Measurements from ENCODE around the gene BCL10.

Gene BCL10

GRCh38 chr1:85311818-85312217, 35.4 kb upstream of the BCL10 start (continued):
- TF ChIP-seq ZNF692 (tag by site-specific recombination; IDR thresholded peaks at IDR 0.05), result no peak
- TF ChIP-seq PRDM1 (tag by site-specific recombination; IDR thresholded peaks at IDR 0.05), result no peak
- no peak for TF ChIP-seq ZNF350 (tag by site-specific recombination; IDR thresholded peaks at IDR 0.05)
- no peak for TF ChIP-seq ZNF518A (tag by site-specific recombination; conservative IDR thresholded peaks at IDR 0.05; ENCODE audit: low read depth)
- no peak for TF ChIP-seq ZFP37 (tag by site-specific recombination; IDR thresholded peaks at IDR 0.05)
- no peak for TF ChIP-seq ZNF558 (tag by site-specific recombination; IDR thresholded peaks at IDR 0.05)
- no peak for TF ChIP-seq ZNF645 (tag by site-specific recombination; IDR thresholded peaks at IDR 0.05)
- no peak for TF ChIP-seq ZNF302 (tag by site-specific recombination; IDR thresholded peaks at IDR 0.05; ENCODE audit: low read depth)

GRCh38 chr1:85308833-85309350, 32.5 kb upstream of the BCL10 start:
- no peak overlapping the region for H3K27ac ChIP-seq (ENCODE audit: extremely low read depth, low read depth, low read length)
- POLR2A ChIA-PET, result interaction anchor here (0.9 to 2.1 kb wide), 2 partner anchors 36 to 273 kb away, joined by 3 to 10 read pairs; no protein-coding TSS in a partner anchor

More at GRCh38 chr1:85308833-85309350, 32.5 kb upstream of the BCL10 start:
- H3K4me3 ChIP-seq (ENCODE audit: low read depth, low read length), result no peak overlapping the region
- H3K36me3 ChIP-seq (ENCODE audit: control insufficient read depth in 2 of 2, insufficient read depth in 1 of 2, low read length in 2 of 2), result no peaks in the 10 kb centered on the region
- H3K4me1 ChIP-seq (ENCODE audit: control insufficient read depth, insufficient read depth, low read length), result 0 out of 2 replicates have a peak, but pooled peaks cover 3% of the 10 kb centered on the region
- no peaks in the 10 kb centered on the region for H3K9me3 ChIP-seq (ENCODE audit: control insufficient read depth, insufficient read depth, low read depth, low read length)
- CTCF ChIA-PET, result interaction anchor here (0.6 to 3.4 kb wide), 42 partner anchors 7 to 585 kb away, joined by 3 to 48 read pairs (median 4); partner anchors contain the start of genes CCN1, DDAH1 and ZNHIT6
- TF ChIP-seq, protein P1, sequence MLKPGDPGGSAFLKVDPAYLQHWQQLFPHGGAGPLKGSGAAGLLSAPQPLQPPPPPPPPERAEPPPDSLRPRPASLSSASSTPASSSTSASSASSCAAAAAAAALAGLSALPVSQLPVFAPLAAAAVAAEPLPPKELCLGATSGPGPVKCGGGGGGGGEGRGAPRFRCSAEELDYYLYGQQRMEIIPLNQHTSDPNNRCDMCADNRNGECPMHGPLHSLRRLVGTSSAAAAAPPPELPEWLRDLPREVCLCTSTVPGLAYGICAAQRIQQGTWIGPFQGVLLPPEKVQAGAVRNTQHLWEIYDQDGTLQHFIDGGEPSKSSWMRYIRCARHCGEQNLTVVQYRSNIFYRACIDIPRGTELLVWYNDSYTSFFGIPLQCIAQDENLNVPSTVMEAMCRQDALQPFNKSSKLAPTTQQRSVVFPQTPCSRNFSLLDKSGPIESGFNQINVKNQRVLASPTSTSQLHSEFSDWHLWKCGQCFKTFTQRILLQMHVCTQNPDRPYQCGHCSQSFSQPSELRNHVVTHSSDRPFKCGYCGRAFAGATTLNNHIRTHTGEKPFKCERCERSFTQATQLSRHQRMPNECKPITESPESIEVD (tag by site-specific recombination; IDR thresholded peaks at IDR 0.05), result peak; percentile 31; the same call in 1 of the 2 replicates
- TF ChIP-seq, protein P2, sequence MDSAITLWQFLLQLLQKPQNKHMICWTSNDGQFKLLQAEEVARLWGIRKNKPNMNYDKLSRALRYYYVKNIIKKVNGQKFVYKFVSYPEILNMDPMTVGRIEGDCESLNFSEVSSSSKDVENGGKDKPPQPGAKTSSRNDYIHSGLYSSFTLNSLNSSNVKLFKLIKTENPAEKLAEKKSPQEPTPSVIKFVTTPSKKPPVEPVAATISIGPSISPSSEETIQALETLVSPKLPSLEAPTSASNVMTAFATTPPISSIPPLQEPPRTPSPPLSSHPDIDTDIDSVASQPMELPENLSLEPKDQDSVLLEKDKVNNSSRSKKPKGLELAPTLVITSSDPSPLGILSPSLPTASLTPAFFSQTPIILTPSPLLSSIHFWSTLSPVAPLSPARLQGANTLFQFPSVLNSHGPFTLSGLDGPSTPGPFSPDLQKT (IDR thresholded peaks at IDR 0.05; ENCODE audit: borderline replicate concordance, low read depth, low read length), result no peak
